Neural progenitor cell (in vitro differentiated cells): ENCODE results near the gene PTPRH. TPM values are rescaled to one million over a fixed set of nuclear protein-coding genes. Genes with fewer than 3 reads are reported as not detected.
"Not testable (repeated sequence)": the region's sequence is repeated elsewhere in the genome, so short reads cannot be mapped to it uniquely, and the experiment has no call there.

Experiments
- DNase-seq: peaks from one replicate; pipeline ENCODE4 v3.0.0-alpha.2; 2016; ENCODE audit warnings: low spot score
- H2AFZ ChIP-seq: fragments of 200-600 bp; sonication (generic); replicated peaks from 2 replicates; pipeline ENCODE4 v1.6.1; 2016; ENCODE audit warnings: antibody characterized with exemption
- H3F3A ChIP-seq: fragments of 200-600 bp; sonication (generic); 2 replicates; pipeline ENCODE4 v1.6.1; 2016; ENCODE audit warnings: antibody characterized with exemption, low read depth
- H3K27ac ChIP-seq: fragments of 200-600 bp; sonication (generic); 2 replicates; pipeline ENCODE4 v1.5.1; 2016; ENCODE audit warnings: mild to moderate bottlenecking
- H3K27me3 ChIP-seq: fragments of 200-600 bp; sonication (generic); 2 replicates; pipeline ENCODE4 v1.6.1; 2016; ENCODE audit warnings: mild to moderate bottlenecking, moderate library complexity
- H3K36me3 ChIP-seq: fragments of 200-600 bp; sonication (generic); 2 replicates; pipeline ENCODE4 v1.5.1; 2016
- H3K4me1 ChIP-seq: fragments of 200-600 bp; sonication (generic); 2 replicates; pipeline ENCODE4 v1.6.1; 2016; ENCODE audit warnings: mixed run types
- H3K4me2 ChIP-seq: fragments of 200-600 bp; sonication (generic); 2 replicates; pipeline ENCODE4 v1.6.1; 2016
- H3K4me3 ChIP-seq: fragments of 200-600 bp; sonication (generic); 2 replicates; pipeline ENCODE4 v1.5.1; 2016
- H3K79me2 ChIP-seq: fragments of 200-600 bp; sonication (generic); 2 replicates; pipeline ENCODE4 v1.6.1; 2016; ENCODE audit warnings: low read depth
- H3K9ac ChIP-seq: fragments of 200-600 bp; sonication (generic); 2 replicates; pipeline ENCODE4 v1.6.1; 2016
- H3K9me3 ChIP-seq: fragments of 200-600 bp; sonication (generic); 2 replicates; pipeline ENCODE4 v1.5.1; 2016; ENCODE audit warnings: low read depth
- H4K20me1 ChIP-seq: fragments of 200-600 bp; sonication (generic); 2 replicates; pipeline ENCODE4 v1.6.1; 2016; ENCODE audit warnings: low read depth
- H3K27ac Mint-ChIP-seq: 3 replicates; pipeline ENCODE4 v1.8.0; 2021; ENCODE audit warnings: mixed read lengths
- H3K27me3 Mint-ChIP-seq: 2 replicates; pipeline ENCODE4 v1.8.0; 2022; ENCODE audit warnings: low read depth, mild to moderate bottlenecking, inconsistent platforms, moderate library complexity, mixed read lengths; ENCODE audit not compliant: insufficient read depth
- H3K36me3 Mint-ChIP-seq: 3 replicates; pipeline ENCODE4 v1.8.0; 2021; ENCODE audit warnings: mixed read lengths
- H3K4me1 Mint-ChIP-seq: 3 replicates; pipeline ENCODE4 v1.8.0; 2021; ENCODE audit warnings: mixed read lengths
- H3K4me3 Mint-ChIP-seq: 3 replicates; pipeline ENCODE4 v1.8.0; 2021; ENCODE audit warnings: mild to moderate bottlenecking, moderate library complexity, mixed read lengths
- H3K9me3 Mint-ChIP-seq: 3 replicates; pipeline ENCODE4 v1.8.0; 2020; ENCODE audit warnings: mixed read lengths
- EZH2 ChIP-seq: fragments of 200-600 bp; sonication (generic); IDR thresholded peaks from 2 replicates; pipeline ENCODE4 v1.6.1; 2017; ENCODE audit warnings: antibody characterized with exemption, mild to moderate bottlenecking, moderate library complexity
- EZH2phosphoT487 ChIP-seq: fragments of 200-600 bp; sonication (generic); IDR thresholded peaks from 2 replicates; pipeline ENCODE4 v1.6.1; 2017; ENCODE audit warnings: antibody characterized with exemption
- total RNA-seq: library from RNA; depleted of rRNA; stranded (reverse); fragments of >200 nt; gene quantifications from 2 replicates; pipeline ENCODE4 v1.2.3, GENCODE V29; 2015; ENCODE audit warnings: low replicate concordance
- TF ChIP-seq, protein P1 (sequence below): fragments of 200-600 bp; sonication (generic); IDR thresholded peaks from 2 replicates; pipeline ENCODE4 v1.5.1; 2017; ENCODE audit warnings: antibody characterized with exemption, mild to moderate bottlenecking

PTPRH gene
- total RNA-seq, 1 donor from 2014 or later = not detected

- no peaks in the 10 kb centered on the region for H3K79me2 ChIP-seq
- TF ChIP-seq, protein P1, sequence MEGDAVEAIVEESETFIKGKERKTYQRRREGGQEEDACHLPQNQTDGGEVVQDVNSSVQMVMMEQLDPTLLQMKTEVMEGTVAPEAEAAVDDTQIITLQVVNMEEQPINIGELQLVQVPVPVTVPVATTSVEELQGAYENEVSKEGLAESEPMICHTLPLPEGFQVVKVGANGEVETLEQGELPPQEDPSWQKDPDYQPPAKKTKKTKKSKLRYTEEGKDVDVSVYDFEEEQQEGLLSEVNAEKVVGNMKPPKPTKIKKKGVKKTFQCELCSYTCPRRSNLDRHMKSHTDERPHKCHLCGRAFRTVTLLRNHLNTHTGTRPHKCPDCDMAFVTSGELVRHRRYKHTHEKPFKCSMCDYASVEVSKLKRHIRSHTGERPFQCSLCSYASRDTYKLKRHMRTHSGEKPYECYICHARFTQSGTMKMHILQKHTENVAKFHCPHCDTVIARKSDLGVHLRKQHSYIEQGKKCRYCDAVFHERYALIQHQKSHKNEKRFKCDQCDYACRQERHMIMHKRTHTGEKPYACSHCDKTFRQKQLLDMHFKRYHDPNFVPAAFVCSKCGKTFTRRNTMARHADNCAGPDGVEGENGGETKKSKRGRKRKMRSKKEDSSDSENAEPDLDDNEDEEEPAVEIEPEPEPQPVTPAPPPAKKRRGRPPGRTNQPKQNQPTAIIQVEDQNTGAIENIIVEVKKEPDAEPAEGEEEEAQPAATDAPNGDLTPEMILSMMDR = peak; percentile 6
- no peak for TF ChIP-seq EZH2phosphoT487
- peak overlapping the region; percentile 81 for H2AFZ ChIP-seq
- H3K4me1 ChIP-seq = no peaks in the 10 kb centered on the region
- Mint-ChIP-seq H3K27me3 (peaks cover 49% of the 10 kb centered on the region), H3K4me3 (peak overlapping the region; percentile 84), H3K4me1 (peaks cover 31% of the 10 kb centered on the region), H3K27ac (no peak overlapping the region), H3K9me3 (peaks cover 11% of the 10 kb centered on the region), H3K36me3 (peaks cover 2% of the 10 kb centered on the region)
- H3K9me3 ChIP-seq = no peaks in the 10 kb centered on the region
- H3F3A ChIP-seq = peaks cover 23% of the 10 kb centered on the region
- no peaks in the 10 kb centered on the region for H3K36me3 ChIP-seq
- H4K20me1 ChIP-seq = no peaks in the 10 kb centered on the region
- H3K4me2 ChIP-seq = peak overlapping the region; percentile 92
- DNase-seq = peak; percentile 89
- no peak overlapping the region for H3K27ac ChIP-seq
- H3K9ac ChIP-seq = no peak overlapping the region
- H3K27me3 ChIP-seq = peaks cover 85% of the 10 kb centered on the region
- peak overlapping the region; percentile 64 for H3K4me3 ChIP-seq
Observed at GRCh38 chr19:55173714-55174409, 35.4 kb downstream of the PTPRH start.

DNA sequence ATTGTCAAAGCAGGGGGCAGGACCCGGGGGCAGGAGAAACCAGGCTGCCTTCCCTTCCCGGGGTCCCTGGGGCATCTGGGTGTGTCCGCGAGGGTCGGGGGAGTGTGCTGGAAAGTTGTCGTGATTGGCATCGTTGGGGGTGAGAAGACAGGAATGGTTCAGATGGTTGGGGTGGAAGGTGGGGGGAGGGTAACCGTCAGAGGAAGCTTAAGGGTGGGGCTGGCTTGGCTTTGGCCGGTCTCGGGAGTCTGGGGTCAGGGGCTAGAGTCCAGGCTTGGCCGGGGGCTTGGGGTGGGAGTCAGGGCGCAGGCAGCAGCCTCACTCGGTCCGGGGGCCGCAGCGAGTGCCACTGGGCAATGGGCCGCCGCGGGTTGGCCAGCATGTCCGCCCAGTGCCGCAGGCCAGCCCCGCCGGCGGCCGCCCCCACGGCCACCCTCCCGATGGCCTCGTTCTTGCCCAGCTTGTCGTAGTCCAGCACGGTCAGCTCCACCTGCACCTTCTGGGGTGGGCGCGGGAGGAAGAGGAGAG is 36.1 kb downstream of the PTPRH start:
- peaks cover 46% of the 10 kb centered on the region for H3K27me3 Mint-ChIP-seq
- Histone ChIP-seq H3K27ac (no peak overlapping the region), H2AFZ (peak overlapping the region; percentile 81), H3K4me3 (peak overlapping the region; percentile 64), H3K4me2 (peak overlapping the region; percentile 92), H3K9ac (no peak overlapping the region), H3K36me3 (no peaks in the 10 kb centered on the region), H3K79me2 (no peaks in the 10 kb centered on the region), H3F3A (peaks cover 23% of the 10 kb centered on the region), H4K20me1 (no peaks in the 10 kb centered on the region), H3K27me3 (peaks cover 91% of the 10 kb centered on the region), H3K9me3 (no peaks in the 10 kb centered on the region), H3K4me1 (no peaks in the 10 kb centered on the region)
- no peak for TF ChIP-seq EZH2phosphoT487
- no peak for TF ChIP-seq EZH2
- TF ChIP-seq, protein P1 = no peak
- H3K27ac Mint-ChIP-seq = no peak overlapping the region
- no peak for DNase-seq
- H3K36me3 Mint-ChIP-seq = peaks cover 2% of the 10 kb centered on the region
- peaks cover 26% of the 10 kb centered on the region for H3K4me1 Mint-ChIP-seq
- peaks cover 11% of the 10 kb centered on the region for H3K9me3 Mint-ChIP-seq
- H3K4me3 Mint-ChIP-seq = peak overlapping the region; percentile 84

DNA sequence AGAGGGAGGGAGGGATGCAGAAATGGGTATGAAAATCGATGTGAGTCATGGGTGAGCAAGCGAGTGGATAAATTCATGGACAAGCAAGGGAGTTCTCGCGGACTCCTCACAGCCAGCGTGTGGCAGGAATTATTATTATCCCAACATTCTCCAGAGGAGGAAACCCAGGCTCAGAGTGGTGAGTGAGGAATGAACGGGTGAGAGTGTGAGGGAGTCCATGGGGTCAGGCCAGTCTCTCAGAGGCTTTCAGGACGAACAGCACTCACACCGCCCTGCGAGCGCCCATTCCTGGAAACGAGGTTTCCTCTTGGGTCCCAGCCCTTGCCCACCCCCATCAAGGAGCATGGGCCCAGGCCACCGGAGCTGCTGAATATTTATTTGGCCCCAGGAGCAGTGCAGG is 36.6 kb downstream of the PTPRH start:
- Mint-ChIP-seq H3K27me3 (peaks cover 46% of the 10 kb centered on the region), H3K9me3 (peaks cover 11% of the 10 kb centered on the region), H3K36me3 (peaks cover 2% of the 10 kb centered on the region), H3K27ac (no peak overlapping the region), H3K4me3 (peak overlapping the region; percentile 84), H3K4me1 (peaks cover 24% of the 10 kb centered on the region)
- Histone ChIP-seq H3K9ac (no peak overlapping the region), H3K4me3 (peak overlapping the region; percentile 64), H3K36me3 (no peaks in the 10 kb centered on the region), H3K4me2 (peak overlapping the region; percentile 92), H3K27ac (no peak overlapping the region), H4K20me1 (no peaks in the 10 kb centered on the region), H3K79me2 (no peaks in the 10 kb centered on the region), H3K27me3 (peaks cover 94% of the 10 kb centered on the region), H3F3A (peaks cover 23% of the 10 kb centered on the region), H3K4me1 (no peaks in the 10 kb centered on the region), H2AFZ (peak overlapping the region; percentile 81), H3K9me3 (no peaks in the 10 kb centered on the region)
- TF ChIP-seq EZH2phosphoT487 = no peak
- TF ChIP-seq, protein P1 = no peak
- TF ChIP-seq EZH2 = no peak
- no peak for DNase-seq

DNA sequence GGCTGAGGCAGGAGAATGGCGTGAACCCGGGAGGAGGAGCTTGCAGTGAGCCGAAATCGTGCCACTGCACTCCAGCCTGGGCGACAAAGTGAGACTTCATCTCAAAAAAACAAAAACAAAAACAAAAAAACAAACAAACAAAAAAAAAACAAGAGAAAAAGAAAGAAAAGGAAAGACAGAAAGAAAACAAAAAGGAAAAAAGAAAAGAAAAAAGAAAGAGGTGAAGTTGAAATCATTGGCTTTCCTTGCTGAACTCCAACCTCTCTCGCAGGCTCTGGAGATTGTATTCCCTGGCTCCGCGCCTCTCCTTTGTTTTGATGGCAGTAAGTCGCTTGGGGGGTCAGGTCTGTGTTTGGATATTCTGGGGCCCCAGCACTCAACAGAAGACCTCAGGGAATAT is 37.0 kb downstream of the PTPRH start:
- not testable (repeated sequence) for H3K36me3 Mint-ChIP-seq, H3K4me1 ChIP-seq, H3K9me3 ChIP-seq, H3K27ac ChIP-seq, DNase-seq, H3K79me2 ChIP-seq, H3K9ac ChIP-seq, H4K20me1 ChIP-seq, H2AFZ ChIP-seq, H3K27ac Mint-ChIP-seq, H3K36me3 ChIP-seq
- H3K27me3 ChIP-seq = peaks cover 94% of the 10 kb centered on the region
- peaks cover 23% of the 10 kb centered on the region for H3F3A ChIP-seq
- peaks cover 24% of the 10 kb centered on the region for H3K4me1 Mint-ChIP-seq
- peaks cover 11% of the 10 kb centered on the region for H3K9me3 Mint-ChIP-seq
- H3K4me2 ChIP-seq = peak overlapping the region; percentile 92
- H3K4me3 Mint-ChIP-seq = peak overlapping the region; percentile 84
- peak overlapping the region; percentile 64 for H3K4me3 ChIP-seq
- H3K27me3 Mint-ChIP-seq = peaks cover 44% of the 10 kb centered on the region
